K562 (cell line): Measurements from ENCODE around the gene DEDD2. TPM values are rescaled to one million over a fixed set of nuclear protein-coding genes. Genes with fewer than 3 reads are reported as not detected.

Source experiments
- ATAC-seq: fragments of 200-7000 bp; cut with Tn5 transposase; 3 replicates; pipeline ENCODE4 v1.9.1; 2020; ENCODE audit warnings: moderate library complexity
- BruUV-seq: library from RNA; stranded (reverse); fragments of 400-500 nt; replicated peaks from 2 replicates; lab custom pipeline; 2021; lab: Mats Ljungman, UMichigan
- CTCF ChIA-PET: fragments of 300-600 bp; formaldehyde crosslinking; extraction: SDS; loops from one replicate; lab custom pipeline; 2021; ENCODE audit warnings: low intra/inter-chr PET ratio; lab: Yijun Ruan, JAX
- POLR2A ChIA-PET: fragments of 300-600, 350-650 bp; sonication (Branson Sonifier 250); formaldehyde crosslinking; extraction: SDS; loops from one replicate; lab custom pipeline; 2021; ENCODE audit warnings: antibody characterized with exemption, inconsistent platforms; lab: Yijun Ruan, JAX
- DNase-seq, 4 experiments: peaks; one replicate each; pipeline versions ENCODE4 v3.0.0 to v3.0.0-alpha.2; 2011 to 2018; ENCODE audit warnings: low spot score in 3 of 4, mixed read lengths in 3 of 4; ENCODE audit errors: extremely low read depth in 1 of 4
- FAIRE-seq: peaks from 2 replicates; lab custom pipeline; 2011; peaks lifted over from hg19 to GRCh38; lab: Jason Lieb, UNC
- H2AFZ ChIP-seq: 2 replicates; pipeline ENCODE4 v1.6.0; 2011; ENCODE audit warnings: low read depth, low read length, control low read depth, inconsistent platforms
- H3K27ac ChIP-seq: fragments of 200-600 bp; 3 replicates; pipeline ENCODE4 v1.8.0; 2011; ENCODE audit warnings: low read depth, mild to moderate bottlenecking, control low read depth, inconsistent platforms, low read length, moderate library complexity, mixed read lengths; ENCODE audit errors: extremely low read depth
- H3K27me3 ChIP-seq, 2 experiments: fragments of 300-600 bp in 1 of 2; 2 replicates in 1 of 2; 3 replicates in 1 of 2; pipeline versions ENCODE4 v1.6.0 to v1.8.0; 2011; ENCODE audit warnings: inconsistent platforms in 2 of 2, low read length in 2 of 2, mild to moderate bottlenecking in 1 of 2, mixed read lengths in 1 of 2, moderate library complexity in 1 of 2; ENCODE audit not compliant: control insufficient read depth in 2 of 2, insufficient read depth in 2 of 2
- H3K36me3 ChIP-seq: fragments of 300-600 bp; 3 replicates; pipeline ENCODE4 v1.8.0; 2011; ENCODE audit warnings: mild to moderate bottlenecking, low read length, inconsistent platforms; ENCODE audit not compliant: control insufficient read depth, insufficient read depth
- H3K4me1 ChIP-seq, 2 experiments: fragments of 200-600 bp in 1 of 2; replicated peaks in 1 of 2; 2 replicates in 1 of 2; 3 replicates in 1 of 2; pipeline versions ENCODE4 v1.5.1 to v1.8.0; 2011; ENCODE audit warnings: inconsistent platforms in 2 of 2, low read length in 2 of 2, mild to moderate bottlenecking in 1 of 2, mixed read lengths in 1 of 2, moderate library complexity in 1 of 2; ENCODE audit not compliant: control insufficient read depth in 2 of 2, insufficient read depth in 2 of 2
- H3K4me2 ChIP-seq: 2 replicates; pipeline ENCODE4 v1.6.1; 2011; ENCODE audit warnings: low read length, control low read depth, inconsistent platforms, mixed read lengths; ENCODE audit not compliant: insufficient read depth
- H3K4me3 ChIP-seq: fragments of 200-600 bp; sonication (generic), shearing (Covaris generic); 2 replicates; pipeline ENCODE4 v1.5.1; 2016; ENCODE audit warnings: control low read depth, inconsistent platforms
- H3K79me2 ChIP-seq: fragments of 200-600 bp; 3 replicates; pipeline ENCODE4 v1.8.0; 2011; ENCODE audit warnings: low read length, inconsistent platforms; ENCODE audit not compliant: control insufficient read depth, insufficient read depth
- H3K9ac ChIP-seq, 2 experiments: 2 replicates each; pipeline versions ENCODE4 v1.6.0 to v1.6.1; 2011; ENCODE audit warnings: low read depth in 2 of 2, low read length in 2 of 2, control low read depth in 1 of 2, inconsistent platforms in 1 of 2, mild to moderate bottlenecking in 1 of 2, mixed read lengths in 1 of 2; ENCODE audit not compliant: insufficient read depth in 1 of 2
- H3K9me1 ChIP-seq: one replicate; pipeline ENCODE4 v1.6.0; 2011; ENCODE audit warnings: inconsistent platforms, mild to moderate bottlenecking, low read length, moderate library complexity; ENCODE audit not compliant: control insufficient read depth, insufficient read depth
- H3K9me3 ChIP-seq: replicated peaks from 2 replicates; pipeline ENCODE4 v1.5.1; 2011; ENCODE audit warnings: low read depth, low read length, inconsistent platforms; ENCODE audit not compliant: control insufficient read depth, insufficient read depth
- H4K20me1 ChIP-seq: replicated peaks from 2 replicates; pipeline ENCODE4 v1.6.1; 2011; ENCODE audit warnings: low read length, inconsistent platforms, mixed read lengths; ENCODE audit not compliant: control insufficient read depth, insufficient read depth
- ATF3 ChIP-seq, 2 experiments: fragments of 450-650 bp in 1 of 2; sonication (generic) in 1 of 2; formaldehyde crosslinking in 1 of 2; IDR thresholded peaks in 1 of 2; conservative IDR thresholded peaks in 1 of 2; 2 replicates each; pipeline versions ENCODE4 v1.6.1 to v1.8.1; 2016 to 2023; ENCODE audit warnings: mild to moderate bottlenecking in 2 of 2, moderate library complexity in 2 of 2, inconsistent platforms in 1 of 2, missing genetic modification reagents in 1 of 2
- CBX3 ChIP-seq, 2 experiments: IDR thresholded peaks; 1 replicate in 1 of 2; 2 replicates in 1 of 2; pipeline ENCODE4 v1.6.1; 2012; ENCODE audit warnings: inconsistent platforms in 2 of 2, low read length in 2 of 2, borderline replicate concordance in 1 of 2, control low read depth in 1 of 2
- DDX20 ChIP-seq: fragments of 450-650 bp; IDR thresholded peaks from 2 replicates; pipeline ENCODE4 v1.6.1; 2016; ENCODE audit warnings: missing genetic modification characterization, low read depth, mild to moderate bottlenecking, missing compliant biosample characterization, moderate library complexity
- FOSL1 ChIP-seq: fragments of 200-800 bp; sonication (Bioruptor generic); conservative IDR thresholded peaks from 2 replicates; pipeline ENCODE4 v1.6.1; 2016; ENCODE audit warnings: missing genetic modification characterization, missing compliant biosample characterization
- HMBOX1 ChIP-seq: sonication (generic); IDR thresholded peaks from 2 replicates; pipeline ENCODE4 v1.6.1; 2016
- JUN ChIP-seq, 2 experiments: sonication (generic) in 1 of 2; formaldehyde crosslinking in 1 of 2; IDR thresholded peaks; 2 replicates each; pipeline versions ENCODE4 v1.6.1 to v1.8.0; 2012 to 2022; ENCODE audit warnings: borderline replicate concordance in 2 of 2, mild to moderate bottlenecking in 2 of 2, improper control_type of control experiment in 1 of 2, low read depth in 1 of 2, low read length in 1 of 2, missing genetic modification reagents in 1 of 2
- JUND ChIP-seq, 2 experiments: IDR thresholded peaks; 2 replicates in 1 of 2; 3 replicates in 1 of 2; pipeline ENCODE4 v1.6.1; 2011; ENCODE audit warnings: borderline replicate concordance in 2 of 2, low read depth in 2 of 2, low read length in 2 of 2, improper control_type of control experiment in 1 of 2, missing biosample characterization in 1 of 2, missing genetic modification characterization in 1 of 2, missing genetic modification reagents in 1 of 2
- NFIC ChIP-seq: fragments of 450-650 bp; IDR thresholded peaks from 2 replicates; pipeline ENCODE4 v1.6.1; 2017; ENCODE audit warnings: mild to moderate bottlenecking, inconsistent platforms
- RBM25 ChIP-seq: fragments of 200-400 bp; formaldehyde crosslinking; IDR thresholded peaks from 2 replicates; pipeline ENCODE4 v1.6.1; 2018; ENCODE audit warnings: low read length, low read depth, moderate library complexity; ENCODE audit not compliant: severe bottlenecking
- ZNF263 ChIP-seq: sonication (generic); formaldehyde crosslinking; IDR thresholded peaks from 2 replicates; pipeline ENCODE4 v1.8.0; 2022; ENCODE audit warnings: mild to moderate bottlenecking, missing genetic modification reagents, borderline replicate concordance
- ZNF324 ChIP-seq: fragments of 250-450 bp; sonication (Bioruptor Pico); IDR thresholded peaks from 2 replicates; pipeline ENCODE4 v1.4.0; 2020; ENCODE audit warnings: mild to moderate bottlenecking
- WGBS: fragments of 100-300 bp; shearing (Covaris generic); methylation state at CpG from one replicate; pipeline ENCODE4 v1.1.6; 2016; ENCODE audit warnings: low coverage, mixed read lengths; ENCODE audit not compliant: insufficient coverage; ENCODE audit errors: missing lambda C conversion rate; 5-methylcytosine and 5-hydroxymethylcytosine counted together
- in situ Hi-C: fragments of 300-500 bp; cut with MboI; formaldehyde crosslinking; loops from 4 replicates; pipeline ENCODE4 v1.15.0; 2018; ENCODE audit warnings: inconsistent platforms, mixed read lengths
- intact Hi-C: fragments of 100-400 bp; cut with micrococcal nuclease; formaldehyde crosslinking; loops from 2 replicates; pipeline ENCODE4 v1.14.2; 2022
- polyA plus RNA-seq, 8 experiments: library from polyadenylated mRNA; depleted of rRNA in 4 of 8; stranded (reverse) in 5 of 8; unstranded in 3 of 8; fragments of >200 nt; fragmentation: Nextera tagmentation in 2 of 8; fragmentation: Illumina TruSeq in 1 of 8; extraction: Ambion mirVana in 2 of 8; extraction: Trizol in 1 of 8; gene quantifications; 2 replicates each; pipeline versions ENCODE4 v1.2.1 to v1.2.3, GENCODE V29; 2011 to 2014; ENCODE audit warnings: inconsistent platforms in 1 of 8, missing spikeins in 1 of 8
- total RNA-seq, 7 experiments: library from RNA; depleted of rRNA in 6 of 7; stranded (reverse); fragments of >200 nt in 6 of 7; fragmentation: Illumina TruSeq in 2 of 7; extraction: Trizol in 2 of 7; gene quantifications; 2 replicates each; pipeline versions ENCODE4 v1.2.1 to v1.2.3, GENCODE V29; 2011 to 2021; ENCODE audit warnings: low replicate concordance in 1 of 7

Gene DEDD2
- total and polyA plus RNA-seq, 9 of the 15 experiments (the other 6 are each of a cell fraction or from before 2014, with no cell fraction given) = 4.3 to 43.0 (median 29.2) TPM

- Histone ChIP-seq H3K4me3 (no peak overlapping the region), H3K79me2 (peaks cover 3% of the 10 kb centered on the region; the same call in 2 of the 3 replicates), H3K4me2 (no peak overlapping the region), H3K4me1 (peaks cover 8 to 20% of the 10 kb centered on the region in 2 experiments; a peak in 3 of 5 replicates), H3K9me3 (peaks cover 4% of the 10 kb centered on the region; the same call in 1 of the 2 replicates), H3K36me3 (peaks cover 22% of the 10 kb centered on the region; the same call in 2 of the 3 replicates), H3K9ac (no peak overlapping the region), H3K9me1 (no peaks in the 10 kb centered on the region), H4K20me1 (no peaks in the 10 kb centered on the region), H3K27me3 (peaks cover 0 to 10% of the 10 kb centered on the region in 2 experiments; a peak in 3 of 5 replicates), H2AFZ (no peak overlapping the region), H3K27ac (no peak overlapping the region)
- ATAC-seq (no peak), FAIRE-seq (no peak), DNase-seq (no peak)
- in situ Hi-C loops = no loop called here
- WGBS = 12% methylated on average over 1 of the region's 1 CpG
- intact Hi-C loops = no loop called here
- peak; percentile 90 for TF ChIP-seq RBM25
- TF ChIP-seq ZNF324 = no peak
- POLR2A ChIA-PET = no interaction called here
- CTCF ChIA-PET = interaction anchor here (0.6 kb wide), 1 partner anchor 14 kb away, joined by 4 read pairs; no protein-coding TSS in a partner anchor
- BruUV-seq = no TSS peak
These were observed 24.2 kb downstream of the DEDD2 start for GRCh38 chr19:42193294-42193693.

GRCh38 chr19:42191855-42192254, 25.6 kb downstream of the DEDD2 start:
- DNase-seq = no peak
- CTCF ChIA-PET = no interaction called here
- in situ Hi-C loops = no loop called here
- no peak for TF ChIP-seq CBX3 (IDR thresholded peaks at IDR 0.05; ENCODE audit: borderline replicate concordance in 1 of 2, low read length in 2 of 2)
- TF ChIP-seq DDX20 = no peak
- TF ChIP-seq JUN (IDR thresholded peaks at IDR 0.05; ENCODE audit: borderline replicate concordance, low read depth, low read length) = peak; percentile 63; the same call in 1 of the 2 replicates
- TF ChIP-seq JUN (CRISPR knock-in tag; IDR thresholded peaks at IDR 0.05; ENCODE audit: borderline replicate concordance) = no peak
- TF ChIP-seq FOSL1 = peak; percentile 76
- TF ChIP-seq NFIC = peak; percentile 34; the same call in 1 of the 2 replicates
- 0 out of 2 replicates have a peak, but pooled peaks have one; percentile 37 for TF ChIP-seq JUND (IDR thresholded peaks at IDR 0.05; ENCODE audit: borderline replicate concordance, low read depth, low read length)
- no peak for TF ChIP-seq JUND (tag; IDR thresholded peaks at IDR 0.05; ENCODE audit: borderline replicate concordance, low read depth, low read length)
- TF ChIP-seq HMBOX1 = peak; percentile 27
- 0 out of 2 replicates have a peak, but pooled peaks have one; percentile 20 for TF ChIP-seq ZNF263
- peak; percentile 69; the same call in 1 of the 2 replicates for TF ChIP-seq ATF3 (IDR thresholded peaks at IDR 0.05)
- TF ChIP-seq ATF3 (CRISPR knock-in tag; conservative IDR thresholded peaks at IDR 0.05) = no peak

More at GRCh38 chr19:42191855-42192254, 25.6 kb downstream of the DEDD2 start:
- 9% methylated on average over 3 of the region's 3 CpGs for WGBS
- intact Hi-C loops = no loop called here
- POLR2A ChIA-PET = no interaction called here
- Histone ChIP-seq H3K27me3 (peaks cover 3 to 10% of the 10 kb centered on the region in 2 experiments; a peak in 4 of 5 replicates), H3K4me2 (no peak overlapping the region), H3K9me3 (peaks cover 4% of the 10 kb centered on the region; the same call in 1 of the 2 replicates), H2AFZ (no peak overlapping the region), H3K27ac (no peak overlapping the region), H3K36me3 (peaks cover 10% of the 10 kb centered on the region; the same call in 2 of the 3 replicates), H3K9me1 (no peaks in the 10 kb centered on the region), H3K4me1 (peaks cover 1 to 10% of the 10 kb centered on the region in 2 experiments; a peak in 3 of 5 replicates), H3K9ac (no peak overlapping the region), H3K79me2 (no peaks in the 10 kb centered on the region), H3K4me3 (no peak overlapping the region), H4K20me1 (no peaks in the 10 kb centered on the region)
- ATAC-seq (no peak), FAIRE-seq (no peak)
- no TSS peak for BruUV-seq
